SK-N-SH treated with all-trans-retinoic acid at 6 μM for 48 hours (cell line): ENCODE data around the gene CCND1.

Experiments used
- ATAC-seq: fragments of 200-7000 bp; cut with Tn5 transposase; 3 replicates; pipeline ENCODE4 v1.9.1; 2020; ENCODE audit warnings: mild to moderate bottlenecking, moderate library complexity
- ARNTL ChIP-seq: fragments of 450-650 bp; formaldehyde crosslinking; IDR thresholded peaks from 2 replicates; pipeline ENCODE4 v1.5.0; 2020; ENCODE audit warnings: low read depth, mild to moderate bottlenecking, moderate library complexity, borderline replicate concordance
- BACH2 ChIP-seq: fragments of 250-450 bp; sonication (Bioruptor Pico); IDR thresholded peaks from 2 replicates; pipeline ENCODE4 v1.9.0; 2021; ENCODE audit warnings: mild to moderate bottlenecking, borderline replicate concordance
- CREB5 ChIP-seq: fragments of 250-450 bp; sonication (Bioruptor Pico); IDR thresholded peaks from 2 replicates; pipeline ENCODE4 v1.5.1; 2020; ENCODE audit warnings: low read depth, mild to moderate bottlenecking, moderate library complexity
- CSDC2 ChIP-seq: fragments of 250-450 bp; sonication (Bioruptor Pico); IDR thresholded peaks from 2 replicates; pipeline ENCODE4 v1.5.0; 2020; ENCODE audit warnings: mild to moderate bottlenecking, moderate library complexity
- CSRNP3 ChIP-seq: fragments of 250-450 bp; sonication (Bioruptor Pico); IDR thresholded peaks from 2 replicates; pipeline ENCODE4 v1.5.1; 2021; ENCODE audit warnings: mild to moderate bottlenecking, moderate library complexity
- GLIS3 ChIP-seq: fragments of 250-450 bp; sonication (Bioruptor Pico); IDR thresholded peaks from 2 replicates; pipeline ENCODE4 v1.5.0; 2020; ENCODE audit warnings: mild to moderate bottlenecking, moderate library complexity
- OSR1 ChIP-seq: fragments of 250-450 bp; sonication (Bioruptor Pico); IDR thresholded peaks from 2 replicates; pipeline ENCODE4 v1.8.0; 2022; ENCODE audit warnings: moderate library complexity, mild to moderate bottlenecking, inconsistent platforms
- PATZ1 ChIP-seq: fragments of 250-450 bp; sonication (Bioruptor Pico); IDR thresholded peaks from 2 replicates; pipeline ENCODE4 v1.8.0; 2020; ENCODE audit warnings: mild to moderate bottlenecking, moderate library complexity, borderline replicate concordance
- PPARA ChIP-seq: fragments of 250-450 bp; sonication (Bioruptor Pico); IDR thresholded peaks from 2 replicates; pipeline ENCODE4 v1.5.0; 2020; ENCODE audit warnings: mild to moderate bottlenecking, borderline replicate concordance
- SNAI2 ChIP-seq: fragments of 250-450 bp; sonication (Bioruptor Pico); IDR thresholded peaks from 2 replicates; pipeline ENCODE4 v1.5.0; 2020; ENCODE audit warnings: mild to moderate bottlenecking, moderate library complexity
- TCF4 ChIP-seq: fragments of 250-450 bp; sonication (Bioruptor Pico); IDR thresholded peaks from 2 replicates; pipeline ENCODE4 v1.8.0; 2021; ENCODE audit warnings: mild to moderate bottlenecking, moderate library complexity, borderline replicate concordance
- TOX ChIP-seq: fragments of 250-450 bp; sonication (Bioruptor Pico); IDR thresholded peaks from 2 replicates; pipeline ENCODE4 v1.8.0; 2021; ENCODE audit warnings: mild to moderate bottlenecking, moderate library complexity, borderline replicate concordance
- TSHZ2 ChIP-seq: fragments of 250-450 bp; sonication (Bioruptor Pico); IDR thresholded peaks from 2 replicates; pipeline ENCODE4 v1.5.0; 2020; ENCODE audit warnings: mild to moderate bottlenecking, moderate library complexity
- ZC3H10 ChIP-seq: fragments of 250-450 bp; sonication (Bioruptor Pico); IDR thresholded peaks from 2 replicates; pipeline ENCODE4 v1.5.1; 2021; ENCODE audit warnings: mild to moderate bottlenecking, moderate library complexity
- ZFP3 ChIP-seq: fragments of 250-450 bp; sonication (Bioruptor Pico); IDR thresholded peaks from 2 replicates; pipeline ENCODE4 v1.5.0; 2020; ENCODE audit warnings: mild to moderate bottlenecking, moderate library complexity
- ZFP30 ChIP-seq: fragments of 450-650 bp; formaldehyde crosslinking; IDR thresholded peaks from 2 replicates; pipeline ENCODE4 v1.5.0; 2022; ENCODE audit warnings: mild to moderate bottlenecking, moderate library complexity
- ZNF565 ChIP-seq: fragments of 450-650 bp; formaldehyde crosslinking; conservative IDR thresholded peaks from 2 replicates; pipeline ENCODE4 v1.5.0; 2020; ENCODE audit warnings: low read depth, mild to moderate bottlenecking, moderate library complexity
- ZNF70 ChIP-seq: fragments of 450-650 bp; formaldehyde crosslinking; IDR thresholded peaks from 2 replicates; pipeline ENCODE4 v1.5.0; 2020; ENCODE audit warnings: mild to moderate bottlenecking, moderate library complexity
- ZNF8 ChIP-seq: fragments of 450-650 bp; formaldehyde crosslinking; IDR thresholded peaks from 2 replicates; pipeline ENCODE4 v1.5.0; 2020; ENCODE audit warnings: mild to moderate bottlenecking, moderate library complexity

The CCND1 gene

GRCh38 chr11:69702239-69702691 is 61.3 kb downstream of the CCND1 start:
- ATAC-seq, result no peak
- TF ChIP-seq ZNF70 (CRISPR knock-in tag), result no peak
- no peak for TF ChIP-seq ZFP30 (CRISPR knock-in tag)
- TF ChIP-seq SNAI2 (CRISPR knock-in tag), result no peak
- TF ChIP-seq OSR1 (CRISPR knock-in tag), result no peak
- TF ChIP-seq ARNTL, result no peak
- TF ChIP-seq CSDC2, result no peak
- no peak for TF ChIP-seq BACH2 (CRISPR knock-in tag)
- TF ChIP-seq PPARA (CRISPR knock-in tag), result no peak

GRCh38 chr11:69702769-69703452 is 62.0 kb downstream of the CCND1 start:
- no peak for ATAC-seq
- TF ChIP-seq ZNF70 (CRISPR knock-in tag), result no peak
- TF ChIP-seq CSDC2, result no peak
- TF ChIP-seq ZNF8 (CRISPR knock-in tag), result no peak
- no peak for TF ChIP-seq ZC3H10 (CRISPR knock-in tag)
- TF ChIP-seq PATZ1, result no peak
- TF ChIP-seq PPARA (CRISPR knock-in tag), result no peak

GRCh38 chr11:69703453-69703767 is 62.5 kb downstream of the CCND1 start:
- ATAC-seq, result no peak
- no peak for TF ChIP-seq TOX (CRISPR knock-in tag)
- TF ChIP-seq ARNTL, result no peak
- no peak for TF ChIP-seq GLIS3 (CRISPR knock-in tag)
- no peak for TF ChIP-seq TCF4
- no peak for TF ChIP-seq CREB5 (CRISPR knock-in tag)
- TF ChIP-seq ZFP3, result no peak
- TF ChIP-seq OSR1 (CRISPR knock-in tag), result no peak
- no peak for TF ChIP-seq CSDC2
- TF ChIP-seq TSHZ2 (CRISPR knock-in tag), result no peak
- TF ChIP-seq PATZ1, result no peak
- TF ChIP-seq ZNF565 (CRISPR knock-in tag), result no peak
- no peak for TF ChIP-seq BACH2 (CRISPR knock-in tag)
- no peak for TF ChIP-seq CSRNP3
- no peak for TF ChIP-seq ZNF8 (CRISPR knock-in tag)
- TF ChIP-seq ZNF70 (CRISPR knock-in tag), result no peak
- TF ChIP-seq PPARA (CRISPR knock-in tag), result no peak
